Glutamatergic neuron (in vitro differentiated cells): ENCODE measurements around the gene AKAP12. TPM values are rescaled to one million over a fixed set of nuclear protein-coding genes. Genes with fewer than 3 reads are reported as not detected.

Experiments used
- DNase-seq: peaks from one replicate; pipeline ENCODE4 v3.0.0; 2022
- H3K27ac Mint-ChIP-seq: one replicate; pipeline ENCODE4 v1.8.0; 2020; ENCODE audit warnings: mild to moderate bottlenecking, mixed read lengths, inconsistent platforms; ENCODE audit not compliant: unreplicated experiment
- H3K27me3 Mint-ChIP-seq: one replicate; pipeline ENCODE4 v1.8.0; 2020; ENCODE audit warnings: mild to moderate bottlenecking, moderate library complexity, mixed read lengths, inconsistent platforms; ENCODE audit not compliant: unreplicated experiment
- H3K36me3 Mint-ChIP-seq: one replicate; pipeline ENCODE4 v1.8.0; 2020; ENCODE audit warnings: mild to moderate bottlenecking, mixed read lengths, inconsistent platforms; ENCODE audit not compliant: unreplicated experiment
- H3K4me1 Mint-ChIP-seq: one replicate; pipeline ENCODE4 v1.8.0; 2020; ENCODE audit warnings: mild to moderate bottlenecking, low read depth, mixed read lengths, inconsistent platforms; ENCODE audit not compliant: unreplicated experiment
- H3K4me3 Mint-ChIP-seq: one replicate; pipeline ENCODE4 v1.8.0; 2020; ENCODE audit warnings: mild to moderate bottlenecking, mixed read lengths, inconsistent platforms; ENCODE audit not compliant: unreplicated experiment
- H3K9me3 Mint-ChIP-seq: one replicate; pipeline ENCODE4 v1.8.0; 2020; ENCODE audit warnings: mild to moderate bottlenecking, moderate library complexity, mixed read lengths, inconsistent platforms; ENCODE audit not compliant: unreplicated experiment
- total RNA-seq: library from RNA; stranded (reverse); fragmentation: NEBNext Ultra II Directional; extraction: Animal tissue kit (Norgen Biotek cat#: 25700); gene quantifications from one replicate; pipeline ENCODE4 v1.2.1, GENCODE V29; 2021; ENCODE audit not compliant: unreplicated experiment
- TF ChIP-seq, protein P1 (sequence below): fragments of 200-600 bp; sonication (generic); IDR thresholded peaks from one replicate; pipeline ENCODE4 v1.5.0; 2021; ENCODE audit not compliant: partially characterized antibody, unreplicated experiment

The AKAP12 gene
- total RNA-seq, 1 donor from 2014 or later: 240 TPM

- peak; percentile 28 for DNase-seq
- Mint-ChIP-seq H3K36me3 (peaks cover 4% of the 10 kb centered on the region), H3K9me3 (peaks cover 19% of the 10 kb centered on the region), H3K4me1 (peaks cover 30% of the 10 kb centered on the region), H3K4me3 (peak overlapping the region; percentile 69), H3K27me3 (peaks cover 6% of the 10 kb centered on the region), H3K27ac (no peak overlapping the region)
- TF ChIP-seq, protein P1, sequence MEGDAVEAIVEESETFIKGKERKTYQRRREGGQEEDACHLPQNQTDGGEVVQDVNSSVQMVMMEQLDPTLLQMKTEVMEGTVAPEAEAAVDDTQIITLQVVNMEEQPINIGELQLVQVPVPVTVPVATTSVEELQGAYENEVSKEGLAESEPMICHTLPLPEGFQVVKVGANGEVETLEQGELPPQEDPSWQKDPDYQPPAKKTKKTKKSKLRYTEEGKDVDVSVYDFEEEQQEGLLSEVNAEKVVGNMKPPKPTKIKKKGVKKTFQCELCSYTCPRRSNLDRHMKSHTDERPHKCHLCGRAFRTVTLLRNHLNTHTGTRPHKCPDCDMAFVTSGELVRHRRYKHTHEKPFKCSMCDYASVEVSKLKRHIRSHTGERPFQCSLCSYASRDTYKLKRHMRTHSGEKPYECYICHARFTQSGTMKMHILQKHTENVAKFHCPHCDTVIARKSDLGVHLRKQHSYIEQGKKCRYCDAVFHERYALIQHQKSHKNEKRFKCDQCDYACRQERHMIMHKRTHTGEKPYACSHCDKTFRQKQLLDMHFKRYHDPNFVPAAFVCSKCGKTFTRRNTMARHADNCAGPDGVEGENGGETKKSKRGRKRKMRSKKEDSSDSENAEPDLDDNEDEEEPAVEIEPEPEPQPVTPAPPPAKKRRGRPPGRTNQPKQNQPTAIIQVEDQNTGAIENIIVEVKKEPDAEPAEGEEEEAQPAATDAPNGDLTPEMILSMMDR: no peak
Observed at GRCh38 chr6:151325075-151326050, 85.6 kb downstream of the AKAP12 start.

DNA sequence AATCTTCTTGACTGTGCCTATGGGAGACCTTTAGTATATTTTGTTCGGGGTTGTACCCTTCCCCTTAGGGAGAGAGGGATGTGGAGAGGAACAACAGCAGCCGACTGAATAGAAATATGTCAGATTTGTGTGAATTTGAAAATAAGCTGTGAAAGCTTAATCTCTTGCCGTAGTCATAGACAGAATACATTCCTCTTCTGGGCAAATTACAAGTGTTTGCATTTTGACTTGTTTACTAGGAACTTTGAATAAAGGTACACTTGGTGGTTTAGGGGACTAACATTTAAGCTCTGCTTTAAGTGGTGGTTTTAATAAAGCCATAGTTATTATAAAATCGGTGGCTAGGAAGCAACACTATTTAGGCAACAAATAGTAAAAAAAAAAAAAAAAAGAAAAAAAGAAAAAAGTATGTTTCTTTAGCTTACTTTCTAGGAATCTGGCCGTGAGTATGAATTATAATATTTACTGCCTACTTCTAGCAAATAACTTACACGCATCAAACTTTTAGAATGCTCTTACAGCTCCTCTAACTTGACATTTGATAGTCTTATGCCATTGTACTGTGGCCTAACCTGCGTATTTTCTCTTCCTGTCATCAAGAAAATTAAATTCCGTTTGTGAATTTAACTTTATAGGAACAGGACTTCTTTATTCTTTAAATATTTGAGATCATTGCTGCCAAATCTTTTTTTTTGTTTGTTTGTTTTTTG lies 86.5 kb downstream of the AKAP12 start:
- Mint-ChIP-seq H3K4me1 (peaks cover 27% of the 10 kb centered on the region), H3K27ac (no peak overlapping the region), H3K9me3 (peaks cover 13% of the 10 kb centered on the region), H3K27me3 (peaks cover 4% of the 10 kb centered on the region), H3K36me3 (no peaks in the 10 kb centered on the region), H3K4me3 (peak overlapping the region; percentile 55)
- TF ChIP-seq, protein P1: no peak
- DNase-seq: no peak

DNA sequence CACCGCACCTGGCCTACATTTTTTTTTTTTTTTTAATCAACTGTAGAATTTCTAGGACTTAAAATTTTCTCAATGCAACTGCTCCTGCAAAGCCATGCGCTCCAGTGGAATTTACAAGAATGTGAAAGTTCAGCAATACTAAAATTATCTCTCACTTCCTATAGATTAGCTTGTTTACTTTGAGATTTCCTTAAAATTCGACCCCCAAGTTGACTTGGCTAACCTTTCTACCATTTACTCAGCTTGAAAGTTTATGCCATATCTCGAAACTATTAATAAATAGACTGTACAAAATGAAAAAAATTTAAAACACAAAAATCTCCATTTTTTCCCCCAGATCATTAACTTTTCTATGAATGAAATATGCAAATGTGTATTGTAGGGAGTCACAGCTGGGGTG lies 87.3 kb downstream of the AKAP12 start:
- no peak for DNase-seq
- peaks cover 27% of the 10 kb centered on the region for H3K4me1 Mint-ChIP-seq
- no peak overlapping the region for H3K27ac Mint-ChIP-seq
- H3K27me3 Mint-ChIP-seq: peaks cover 4% of the 10 kb centered on the region
- no peaks in the 10 kb centered on the region for H3K36me3 Mint-ChIP-seq
- TF ChIP-seq, protein P1: no peak
- no peak overlapping the region for H3K4me3 Mint-ChIP-seq
- peaks cover 13% of the 10 kb centered on the region for H3K9me3 Mint-ChIP-seq

DNA sequence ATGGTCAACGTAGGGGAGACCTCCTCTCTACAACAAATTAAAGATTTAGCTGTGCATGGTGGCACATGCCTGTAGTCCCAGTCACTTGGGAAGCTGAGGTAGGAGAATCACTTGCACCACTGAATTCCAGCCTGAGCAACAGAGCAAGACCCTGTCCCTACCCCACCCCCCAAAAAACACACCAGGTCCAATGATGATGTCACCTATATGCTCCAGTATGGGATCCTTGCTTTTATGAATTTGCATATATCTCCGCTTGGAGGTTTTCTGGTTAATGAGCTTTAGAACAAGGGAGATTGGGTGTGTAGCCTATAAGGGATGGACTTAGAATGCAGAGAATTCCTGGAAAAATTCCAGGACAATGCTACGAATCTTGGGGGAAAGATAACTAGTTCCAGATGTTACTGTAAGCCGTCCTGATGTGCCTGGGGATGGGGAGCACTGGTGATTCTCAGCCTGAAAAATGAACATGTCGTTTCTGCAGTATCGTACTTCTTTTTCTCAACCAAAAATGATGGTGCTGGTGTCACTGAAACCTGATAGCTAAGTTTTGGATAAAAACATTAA lies 90.4 kb downstream of the AKAP12 start:
- H3K36me3 Mint-ChIP-seq: no peaks in the 10 kb centered on the region
- TF ChIP-seq, protein P1: no peak
- H3K4me3 Mint-ChIP-seq: no peak overlapping the region
- peaks cover 4% of the 10 kb centered on the region for H3K9me3 Mint-ChIP-seq
- H3K27me3 Mint-ChIP-seq: peaks cover 3% of the 10 kb centered on the region
- H3K4me1 Mint-ChIP-seq: peaks cover 11% of the 10 kb centered on the region
- H3K27ac Mint-ChIP-seq: no peak overlapping the region
- DNase-seq: no peak
